HepG2 (cell line): Measurements from ENCODE around the gene LRRIQ4. TPM values are rescaled to one million over a fixed set of nuclear protein-coding genes. Genes with fewer than 3 reads are reported as not detected.

Source experiments
- MIXL1 ChIP-seq: IDR thresholded peaks from 2 replicates; pipeline ENCODE4 v1.6.1; 2016
- SMAD9 ChIP-seq: sonication (generic); formaldehyde crosslinking; IDR thresholded peaks from 2 replicates; pipeline ENCODE4 v1.5.1; 2020; ENCODE audit warnings: mild to moderate bottlenecking, missing genetic modification reagents
- SP5 ChIP-seq: IDR thresholded peaks from 2 replicates; pipeline ENCODE4 v1.6.1; 2016; ENCODE audit warnings: low read depth, borderline replicate concordance
- TCF7 ChIP-seq: sonication (generic); IDR thresholded peaks from 2 replicates; pipeline ENCODE4 v1.6.1; 2016; ENCODE audit warnings: antibody characterized with exemption, low read depth
- polyA plus RNA-seq, 8 experiments: library from polyadenylated mRNA; depleted of rRNA in 3 of 8; stranded (reverse) in 7 of 8; unstranded in 1 of 8; fragments of >200 nt; fragmentation: Illumina TruSeq in 4 of 8; extraction: Trizol in 4 of 8; gene quantifications; 2 replicates each; pipeline versions ENCODE4 v1.2.1 to v1.2.3, GENCODE V29; 2011 to 2016; ENCODE audit warnings: low read depth in 4 of 8, missing spikeins in 1 of 8, mixed read lengths in 1 of 8; ENCODE audit not compliant: insufficient read depth in 1 of 8
- total RNA-seq, 5 experiments: library from RNA; depleted of rRNA; stranded (reverse); fragments of >200 nt; fragmentation: Illumina TruSeq; extraction: Trizol; gene quantifications; 2 replicates each; pipeline ENCODE4 v1.2.3, GENCODE V29; 2016; ENCODE audit warnings: low read depth in 1 of 5
- TF ChIP-seq, protein P1 (sequence below): sonication (generic); formaldehyde crosslinking; IDR thresholded peaks from 2 replicates; pipeline ENCODE4 v1.5.0; 2020; ENCODE audit warnings: mild to moderate bottlenecking, missing genetic modification reagents, borderline replicate concordance
- TF ChIP-seq, protein P2 (sequence below): sonication (generic); formaldehyde crosslinking; IDR thresholded peaks from 2 replicates; pipeline ENCODE4 v1.4.0; 2020; ENCODE audit warnings: low read depth, mild to moderate bottlenecking, missing genetic modification reagents
- TF ChIP-seq, protein P3 (sequence below): sonication (generic); formaldehyde crosslinking; IDR thresholded peaks from 2 replicates; pipeline ENCODE4 v1.4.0; 2020; ENCODE audit warnings: missing genetic modification reagents
- TF ChIP-seq, protein P4 (sequence below): sonication (generic); formaldehyde crosslinking; IDR thresholded peaks from 2 replicates; pipeline ENCODE4 v1.8.1; 2023; ENCODE audit warnings: mild to moderate bottlenecking, missing genetic modification reagents
- TF ChIP-seq, protein P5 (sequence below): sonication (generic); formaldehyde crosslinking; IDR thresholded peaks from 2 replicates; pipeline ENCODE4 v1.9.0; 2021; ENCODE audit warnings: missing genetic modification reagents, mild to moderate bottlenecking, borderline replicate concordance

The LRRIQ4 gene
- total and polyA plus RNA-seq, 2 of the 13 experiments (the other 11 are each of a cell fraction or from before 2014, with no cell fraction given), result not detected

DNA sequence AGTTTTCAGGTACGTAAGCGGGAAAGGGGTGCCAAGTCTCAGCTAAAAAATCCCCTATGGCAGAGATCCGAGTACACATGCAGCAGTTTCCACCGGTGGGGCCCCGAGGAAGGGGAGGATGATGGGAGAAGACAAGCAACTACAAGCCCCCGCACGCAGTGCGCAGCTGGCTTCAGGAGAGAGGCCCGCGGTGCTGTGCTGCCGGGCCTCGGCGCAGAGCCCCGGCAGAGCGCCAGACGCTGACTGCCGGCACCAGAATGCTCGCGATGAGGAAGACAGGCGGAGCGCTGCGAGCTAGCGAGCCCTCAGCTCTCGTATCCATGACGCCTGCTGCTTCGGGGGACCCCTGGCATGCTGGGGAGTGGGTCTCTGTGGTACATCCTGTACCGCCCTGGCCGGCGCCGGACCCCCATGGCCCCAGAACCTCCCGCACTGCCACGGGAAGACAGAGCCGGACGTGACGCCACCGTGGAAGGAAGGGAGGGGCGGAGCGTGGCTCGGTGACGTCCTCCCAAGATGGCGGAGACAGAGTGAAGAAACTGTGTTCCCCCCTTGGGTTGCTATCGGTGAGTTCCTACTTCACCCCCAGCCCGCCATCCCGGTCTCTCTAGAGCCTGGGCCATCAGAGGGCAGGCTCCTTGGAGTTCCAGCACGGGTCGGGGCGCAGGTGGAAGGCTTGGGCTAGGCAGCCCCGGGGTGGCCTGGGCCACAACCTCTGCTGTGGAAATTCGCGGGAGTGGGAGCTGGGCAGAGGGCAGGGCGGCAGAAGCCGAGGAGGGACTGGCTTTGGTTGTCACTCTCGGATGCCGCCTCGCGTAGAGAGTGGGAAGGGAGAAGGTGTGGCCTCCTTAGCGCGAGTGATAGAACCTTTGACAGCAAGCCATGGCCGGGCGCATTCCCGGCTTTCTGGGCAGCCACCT lies 39.5 kb upstream of the LRRIQ4 start, which contains the start of gene MYNN (continued):
- TF ChIP-seq, protein P1, sequence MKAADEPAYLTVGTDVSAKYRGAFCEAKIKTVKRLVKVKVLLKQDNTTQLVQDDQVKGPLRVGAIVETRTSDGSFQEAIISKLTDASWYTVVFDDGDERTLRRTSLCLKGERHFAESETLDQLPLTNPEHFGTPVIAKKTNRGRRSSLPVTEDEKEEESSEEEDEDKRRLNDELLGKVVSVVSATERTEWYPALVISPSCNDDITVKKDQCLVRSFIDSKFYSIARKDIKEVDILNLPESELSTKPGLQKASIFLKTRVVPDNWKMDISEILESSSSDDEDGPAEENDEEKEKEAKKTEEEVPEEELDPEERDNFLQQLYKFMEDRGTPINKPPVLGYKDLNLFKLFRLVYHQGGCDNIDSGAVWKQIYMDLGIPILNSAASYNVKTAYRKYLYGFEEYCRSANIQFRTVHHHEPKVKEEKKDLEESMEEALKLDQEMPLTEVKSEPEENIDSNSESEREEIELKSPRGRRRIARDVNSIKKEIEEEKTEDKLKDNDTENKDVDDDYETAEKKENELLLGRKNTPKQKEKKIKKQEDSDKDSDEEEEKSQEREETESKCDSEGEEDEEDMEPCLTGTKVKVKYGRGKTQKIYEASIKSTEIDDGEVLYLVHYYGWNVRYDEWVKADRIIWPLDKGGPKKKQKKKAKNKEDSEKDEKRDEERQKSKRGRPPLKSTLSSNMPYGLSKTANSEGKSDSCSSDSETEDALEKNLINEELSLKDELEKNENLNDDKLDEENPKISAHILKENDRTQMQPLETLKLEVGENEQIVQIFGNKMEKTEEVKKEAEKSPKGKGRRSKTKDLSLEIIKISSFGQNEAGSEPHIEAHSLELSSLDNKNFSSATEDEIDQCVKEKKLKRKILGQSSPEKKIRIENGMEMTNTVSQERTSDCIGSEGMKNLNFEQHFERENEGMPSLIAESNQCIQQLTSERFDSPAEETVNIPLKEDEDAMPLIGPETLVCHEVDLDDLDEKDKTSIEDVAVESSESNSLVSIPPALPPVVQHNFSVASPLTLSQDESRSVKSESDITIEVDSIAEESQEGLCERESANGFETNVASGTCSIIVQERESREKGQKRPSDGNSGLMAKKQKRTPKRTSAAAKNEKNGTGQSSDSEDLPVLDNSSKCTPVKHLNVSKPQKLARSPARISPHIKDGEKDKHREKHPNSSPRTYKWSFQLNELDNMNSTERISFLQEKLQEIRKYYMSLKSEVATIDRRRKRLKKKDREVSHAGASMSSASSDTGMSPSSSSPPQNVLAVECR (CRISPR knock-in tag), result peak; percentile 93
- TF ChIP-seq, protein P2, sequence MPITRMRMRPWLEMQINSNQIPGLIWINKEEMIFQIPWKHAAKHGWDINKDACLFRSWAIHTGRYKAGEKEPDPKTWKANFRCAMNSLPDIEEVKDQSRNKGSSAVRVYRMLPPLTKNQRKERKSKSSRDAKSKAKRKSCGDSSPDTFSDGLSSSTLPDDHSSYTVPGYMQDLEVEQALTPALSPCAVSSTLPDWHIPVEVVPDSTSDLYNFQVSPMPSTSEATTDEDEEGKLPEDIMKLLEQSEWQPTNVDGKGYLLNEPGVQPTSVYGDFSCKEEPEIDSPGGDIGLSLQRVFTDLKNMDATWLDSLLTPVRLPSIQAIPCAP (CRISPR knock-in tag), result no peak
- TF ChIP-seq SMAD9 (CRISPR knock-in tag) (no peak), SP5 (CRISPR knock-in tag) (peak; percentile 60; the same call in 1 of the 2 replicates), TCF7 (no peak), MIXL1 (peak; percentile 65)
- TF ChIP-seq, protein P3, sequence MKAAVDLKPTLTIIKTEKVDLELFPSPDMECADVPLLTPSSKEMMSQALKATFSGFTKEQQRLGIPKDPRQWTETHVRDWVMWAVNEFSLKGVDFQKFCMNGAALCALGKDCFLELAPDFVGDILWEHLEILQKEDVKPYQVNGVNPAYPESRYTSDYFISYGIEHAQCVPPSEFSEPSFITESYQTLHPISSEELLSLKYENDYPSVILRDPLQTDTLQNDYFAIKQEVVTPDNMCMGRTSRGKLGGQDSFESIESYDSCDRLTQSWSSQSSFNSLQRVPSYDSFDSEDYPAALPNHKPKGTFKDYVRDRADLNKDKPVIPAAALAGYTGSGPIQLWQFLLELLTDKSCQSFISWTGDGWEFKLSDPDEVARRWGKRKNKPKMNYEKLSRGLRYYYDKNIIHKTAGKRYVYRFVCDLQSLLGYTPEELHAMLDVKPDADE (CRISPR knock-in tag), result no peak
- TF ChIP-seq, protein P4, sequence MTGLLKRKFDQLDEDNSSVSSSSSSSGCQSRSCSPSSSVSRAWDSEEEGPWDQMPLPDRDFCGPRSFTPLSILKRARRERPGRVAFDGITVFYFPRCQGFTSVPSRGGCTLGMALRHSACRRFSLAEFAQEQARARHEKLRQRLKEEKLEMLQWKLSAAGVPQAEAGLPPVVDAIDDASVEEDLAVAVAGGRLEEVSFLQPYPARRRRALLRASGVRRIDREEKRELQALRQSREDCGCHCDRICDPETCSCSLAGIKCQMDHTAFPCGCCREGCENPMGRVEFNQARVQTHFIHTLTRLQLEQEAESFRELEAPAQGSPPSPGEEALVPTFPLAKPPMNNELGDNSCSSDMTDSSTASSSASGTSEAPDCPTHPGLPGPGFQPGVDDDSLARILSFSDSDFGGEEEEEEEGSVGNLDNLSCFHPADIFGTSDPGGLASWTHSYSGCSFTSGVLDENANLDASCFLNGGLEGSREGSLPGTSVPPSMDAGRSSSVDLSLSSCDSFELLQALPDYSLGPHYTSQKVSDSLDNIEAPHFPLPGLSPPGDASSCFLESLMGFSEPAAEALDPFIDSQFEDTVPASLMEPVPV, result peak; percentile 71; the same call in 1 of the 2 replicates
- TF ChIP-seq, protein P5, sequence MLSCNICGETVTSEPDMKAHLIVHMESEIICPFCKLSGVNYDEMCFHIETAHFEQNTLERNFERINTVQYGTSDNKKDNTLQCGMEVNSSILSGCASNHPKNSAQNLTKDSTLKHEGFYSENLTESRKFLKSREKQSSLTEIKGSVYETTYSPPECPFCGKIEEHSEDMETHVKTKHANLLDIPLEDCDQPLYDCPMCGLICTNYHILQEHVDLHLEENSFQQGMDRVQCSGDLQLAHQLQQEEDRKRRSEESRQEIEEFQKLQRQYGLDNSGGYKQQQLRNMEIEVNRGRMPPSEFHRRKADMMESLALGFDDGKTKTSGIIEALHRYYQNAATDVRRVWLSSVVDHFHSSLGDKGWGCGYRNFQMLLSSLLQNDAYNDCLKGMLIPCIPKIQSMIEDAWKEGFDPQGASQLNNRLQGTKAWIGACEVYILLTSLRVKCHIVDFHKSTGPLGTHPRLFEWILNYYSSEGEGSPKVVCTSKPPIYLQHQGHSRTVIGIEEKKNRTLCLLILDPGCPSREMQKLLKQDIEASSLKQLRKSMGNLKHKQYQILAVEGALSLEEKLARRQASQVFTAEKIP (CRISPR knock-in tag), result no peak
